Upper lobe of left lung (tissue), 6 donors: ENCODE data around the gene NT5DC1. TPM values are rescaled to one million over a fixed set of nuclear protein-coding genes. Genes with fewer than 3 reads are reported as not detected.

Experiments used
- ATAC-seq, 2 donors: fragments of 200-7000 bp; cut with Tn5 transposase; one replicate each; pipeline ENCODE4 v1.9.1; 2022; ENCODE audit warnings: mild to moderate bottlenecking in 2 of 2, moderate library complexity in 2 of 2; ENCODE audit not compliant: low FRiP score in 2 of 2
- DNase-seq, 2 donors: peaks; one replicate each; pipeline ENCODE4 v3.0.0-alpha.2; 2019 to 2020
- H3K27ac ChIP-seq, 4 donors: fragments of 200-600 bp; sonication (generic); one replicate each; pipeline ENCODE4 v1.5.1; 2016 to 2019
- H3K27me3 ChIP-seq, 4 donors: fragments of 200-600 bp; sonication (generic); one replicate each; pipeline ENCODE4 v1.5.1; 2017 to 2019
- H3K36me3 ChIP-seq, 4 donors: fragments of 200-600 bp; sonication (generic); one replicate each; pipeline ENCODE4 v1.5.1; 2016 to 2019
- H3K4me1 ChIP-seq, 4 donors: fragments of 200-600 bp; sonication (generic); one replicate each; pipeline ENCODE4 v1.5.1; 2018 to 2019
- H3K4me3 ChIP-seq, 4 donors: fragments of 200-600 bp; sonication (generic); one replicate each; pipeline ENCODE4 v1.5.1; 2017 to 2019; ENCODE audit warnings: mild to moderate bottlenecking in 2 of 4, moderate library complexity in 1 of 4
- H3K9me3 ChIP-seq, 4 donors: fragments of 200-600 bp; sonication (generic); one replicate each; pipeline ENCODE4 v1.5.1; 2018 to 2019
- CTCF ChIP-seq, 6 experiments: fragments of 450-650 bp in 4 of 6; fragments of 200-600 bp in 2 of 6; sonication (generic) in 2 of 6; IDR thresholded peaks; one replicate each; pipeline ENCODE4 v1.5.1; 2016 to 2019; ENCODE audit warnings: antibody characterized with exemption in 6 of 6
- EP300 ChIP-seq, 4 donors: sonication (generic); formaldehyde crosslinking; IDR thresholded peaks; one replicate each; pipeline ENCODE4 v1.5.1; 2017; ENCODE audit warnings: antibody characterized with exemption in 4 of 4, control low read depth in 2 of 4
- POLR2A ChIP-seq, 4 donors: fragments of 450-650 bp; IDR thresholded peaks; one replicate each; pipeline ENCODE4 v1.5.1; 2016 to 2017; ENCODE audit warnings: antibody characterized with exemption in 4 of 4, mild to moderate bottlenecking in 2 of 4
- POLR2AphosphoS5 ChIP-seq, 2 donors: sonication (generic); formaldehyde crosslinking; IDR thresholded peaks; one replicate each; pipeline ENCODE4 v1.5.1; 2017; ENCODE audit warnings: antibody characterized with exemption in 2 of 2
- WGBS, 2 donors: methylation state at CpG; one replicate each; pipeline ENCODE4 v1.1.5; 2017 to 2018; 5-methylcytosine and 5-hydroxymethylcytosine counted together
- total RNA-seq, 6 donors: library from RNA; depleted of rRNA in 4 of 6; stranded (reverse); fragments of >200 nt in 4 of 6; gene quantifications; one replicate each; pipeline versions ENCODE4 v1.1.0 to v1.2.1, GENCODE V29; 2016 to 2021
- donor health status: DM: no; HTN: no; CAD: no; lungs with moderate emphysema.
- donor health status: DM: no; HTN: yes; CAD: no; lungs with severe emphysema.

NT5DC1 gene
- total RNA-seq, 6 donors from 2014 or later: 5.4 to 55.6 (median 28.8) TPM

DNA sequence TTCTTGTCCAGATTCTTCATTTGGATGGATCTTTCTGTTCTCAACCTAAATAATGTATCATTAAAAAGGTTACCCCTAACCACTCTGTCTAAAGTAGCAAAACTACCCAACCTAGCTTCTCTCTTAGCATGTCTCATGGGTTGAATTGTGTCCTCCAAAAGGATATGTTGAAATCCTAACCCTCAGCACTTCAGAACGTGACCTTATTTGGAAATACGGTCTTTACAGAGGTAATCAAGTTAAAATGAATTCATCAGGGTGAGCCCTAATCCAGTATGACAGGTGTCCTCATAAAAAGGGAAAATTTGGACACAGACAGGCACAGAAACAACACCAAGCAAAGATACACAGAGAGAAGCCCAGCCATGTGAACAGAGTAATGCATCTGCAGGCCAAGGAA is 33.9 kb upstream of the NT5DC1 start:
- DNase-seq: no peak
- TF ChIP-seq POLR2AphosphoS5 (IDR thresholded peaks at IDR 0.05) (no peak), POLR2A (IDR thresholded peaks at IDR 0.05) (no peak), EP300 (IDR thresholded peaks at IDR 0.05) (no peak), CTCF (IDR thresholded peaks at IDR 0.05) (no peak)
- H3K27me3 ChIP-seq: no peaks in the 10 kb centered on the region
- ATAC-seq: no peak
- no peaks in the 10 kb centered on the region for H3K9me3 ChIP-seq
- no peak overlapping the region for H3K27ac ChIP-seq
- no peaks in the 10 kb centered on the region for H3K4me1 ChIP-seq
- 52 to 76% methylated on average over 2 of the region's 2 CpGs for WGBS, 2 donors
- no peak overlapping the region for H3K4me3 ChIP-seq
- H3K36me3 ChIP-seq: no peaks in the 10 kb centered on the region

DNA sequence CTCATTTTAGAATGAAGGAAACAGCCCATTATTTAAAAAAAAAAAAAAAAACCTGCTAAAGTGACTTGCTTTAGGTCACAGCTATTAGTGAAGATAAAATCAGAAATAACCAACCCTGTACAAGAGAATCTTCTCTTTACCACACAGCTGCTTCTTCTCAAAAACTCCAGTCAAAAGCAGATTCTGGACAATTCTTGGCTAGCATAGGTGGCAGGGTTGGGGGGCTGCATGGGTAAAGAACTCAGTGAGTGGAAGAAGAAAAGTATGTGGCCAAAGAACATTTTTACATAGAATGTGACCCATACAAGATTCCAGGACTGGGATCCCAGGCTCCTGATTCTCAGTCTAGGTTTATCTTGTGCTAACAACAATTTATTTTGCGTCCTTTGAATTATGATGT is 30.6 kb upstream of the NT5DC1 start:
- no peak for TF ChIP-seq POLR2AphosphoS5 (IDR thresholded peaks at IDR 0.05)
- TF ChIP-seq EP300 (IDR thresholded peaks at IDR 0.05): no peak
- TF ChIP-seq CTCF (IDR thresholded peaks at IDR 0.05): no peak
- TF ChIP-seq POLR2A (IDR thresholded peaks at IDR 0.05): no peak

GRCh38 chr6:116070616-116071389 is 29.9 kb upstream of the NT5DC1 start:
- Histone ChIP-seq H3K4me1 (no peaks in the 10 kb centered on the region), H3K36me3 (no peaks in the 10 kb centered on the region), H3K9me3 (no peaks in the 10 kb centered on the region), H3K4me3 (no peak overlapping the region), H3K27ac (no peak overlapping the region), H3K27me3 (no peaks in the 10 kb centered on the region)
- DNase-seq (no peak), ATAC-seq (no peak)
- TF ChIP-seq EP300 (IDR thresholded peaks at IDR 0.05) (no peak), POLR2AphosphoS5 (IDR thresholded peaks at IDR 0.05) (no peak), CTCF (IDR thresholded peaks at IDR 0.05) (no peak), POLR2A (IDR thresholded peaks at IDR 0.05) (no peak)
- WGBS, 2 donors: 71 to 74% methylated on average over 2 of the region's 2 CpGs

More for the DNA sequence above, 30.6 kb upstream of the NT5DC1 start:
- Histone ChIP-seq H3K27ac (no peak overlapping the region), H3K36me3 (no peaks in the 10 kb centered on the region), H3K4me1 (no peaks in the 10 kb centered on the region), H3K4me3 (no peak overlapping the region), H3K9me3 (no peaks in the 10 kb centered on the region), H3K27me3 (no peaks in the 10 kb centered on the region)
- ATAC-seq (no peak), DNase-seq (no peak)
- WGBS, 2 donors: 87 to 93% methylated on average over 1 of the region's 1 CpG

- 24 to 30% methylated on average over 1 of the region's 1 CpG for WGBS, 2 donors
- TF ChIP-seq CTCF (IDR thresholded peaks at IDR 0.05) (no peak), POLR2AphosphoS5 (IDR thresholded peaks at IDR 0.05) (no peak), POLR2A (IDR thresholded peaks at IDR 0.05) (no peak), EP300 (IDR thresholded peaks at IDR 0.05) (no peak)
- Histone ChIP-seq H3K9me3 (no peaks in the 10 kb centered on the region), H3K36me3 (no peaks in the 10 kb centered on the region), H3K27me3 (no peaks in the 10 kb centered on the region), H3K4me3 (no peak overlapping the region), H3K4me1 (no peaks in the 10 kb centered on the region), H3K27ac (no peak overlapping the region)
- DNase-seq (no peak), ATAC-seq (no peak)
These were observed 28.3 kb upstream of the NT5DC1 start for GRCh38 chr6:116072368-116072767.
